ENCODE results near the gene CSNK2A1. TPM values are rescaled to one million over a fixed set of nuclear protein-coding genes. Genes with fewer than 3 reads are reported as not detected.

The CSNK2A1 gene
- total and polyA plus RNA-seq, 2 donors (not counting 1 experiment from before 2014, with no cell fraction given), result 28.3 to 125 TPM

GRCh38 chr20:475463-476357 is 67.9 kb downstream of the CSNK2A1 start:
- Histone ChIP-seq H3K4me3 (ENCODE audit: control extremely low read depth in 1 of 5, extremely low read depth in 1 of 5, insufficient read depth in 1 of 5, low read depth in 2 of 5, low read length in 4 of 5) (no peak overlapping the region), H3K9ac (ENCODE audit: low read length) (no peak overlapping the region), H3K79me2 (ENCODE audit: control insufficient read depth, insufficient read depth, low read length) (no peaks in the 10 kb centered on the region), H3K4me1 (ENCODE audit: control insufficient read depth in 2 of 2, insufficient read depth in 2 of 2, low read length in 2 of 2) (peaks cover 0 to 8% of the 10 kb centered on the region in 2 donors), H3K36me3 (replicated peaks in 1 of 2; ENCODE audit: control extremely low read depth in 1 of 2, control insufficient read depth in 1 of 2, extremely low read depth in 1 of 2, insufficient read depth in 2 of 2, low read length in 1 of 2) (peaks cover 0 to 6% of the 10 kb centered on the region in 2 experiments), H4K20me1 (ENCODE audit: control insufficient read depth, insufficient read depth, low read length, poor library complexity, severe bottlenecking) (no peaks in the 10 kb centered on the region), H3K9me3 (ENCODE audit: control extremely low read depth in 1 of 3, control insufficient read depth in 2 of 3, insufficient read depth in 1 of 3, low read length in 2 of 3) (no peaks in the 10 kb centered on the region), H3K27me3 (replicated peaks in 1 of 4; ENCODE audit: control extremely low read depth in 1 of 4, control insufficient read depth in 3 of 4, insufficient read depth in 4 of 4, low read length in 3 of 4) (no peaks in the 10 kb centered on the region), H3K27ac (ENCODE audit: low read length in 2 of 2) (no peak overlapping the region), H2AFZ (ENCODE audit: insufficient read depth, low read depth, low read length, poor library complexity, severe bottlenecking) (no peak overlapping the region), H3K4me2 (replicated peaks; ENCODE audit: low read depth, low read length, poor library complexity, severe bottlenecking) (no peak overlapping the region)
- Mint-ChIP-seq H3K27me3 (no peaks in the 10 kb centered on the region), H3K4me1 (peaks cover 9% of the 10 kb centered on the region), H3K27ac (no peak overlapping the region), H3K4me3 (no peak overlapping the region), H3K9me3 (ENCODE audit: insufficient read depth) (no peaks in the 10 kb centered on the region)
- WGBS (ENCODE audit: insufficient coverage), result 100% methylated on average over 2 of the region's 6 CpGs
- TF ChIP-seq EZH2 (IDR thresholded peaks at IDR 0.05; ENCODE audit: borderline replicate concordance, insufficient read depth, low read depth, low read length, poor library complexity, severe bottlenecking), result no peak
- no peak for TF ChIP-seq CTCF (IDR thresholded peaks at IDR 0.05)
- ATAC-seq (ENCODE audit: low read depth) (no peak), DNase-seq (no peak)
- intact Hi-C loops (cut with micrococcal nuclease), result no loop called here
- CTCF ChIA-PET, result interaction anchor here (1.0 to 10.0 kb wide), 5 partner anchors 13 to 122 kb away, joined by 3 to 169 read pairs (median 5); partner anchors contain the start of gene TBC1D20
- POLR2A ChIA-PET, result interaction anchor here (1.0 kb wide), 1 partner anchor 121 kb away, joined by 4 read pairs; no protein-coding TSS in a partner anchor

- no peaks in the 10 kb centered on the region for H3K79me2 ChIP-seq (ENCODE audit: control insufficient read depth, insufficient read depth, low read length)
- no peak overlapping the region for H3K27ac Mint-ChIP-seq
- H3K27me3 Mint-ChIP-seq, result peaks cover 4% of the 10 kb centered on the region
- intact Hi-C loops (cut with micrococcal nuclease), result no loop called here
- DNase-seq (no peak), ATAC-seq (ENCODE audit: low read depth) (no peak)
- H3K9me3 ChIP-seq (ENCODE audit: control extremely low read depth in 1 of 3, control insufficient read depth in 2 of 3, insufficient read depth in 1 of 3, low read length in 2 of 3), result peaks cover 0 to 8% (median 0%) of the 10 kb centered on the region in 3 donors
- no peak overlapping the region for H3K4me3 Mint-ChIP-seq
- no peaks in the 10 kb centered on the region for H3K27me3 ChIP-seq (replicated peaks in 1 of 4; ENCODE audit: control extremely low read depth in 1 of 4, control insufficient read depth in 3 of 4, insufficient read depth in 4 of 4, low read length in 3 of 4)
- 92% methylated on average over 2 of the region's 2 CpGs for WGBS (ENCODE audit: insufficient coverage)
- CTCF ChIA-PET, result interaction anchor here (0.6 kb wide), 1 partner anchor 54 kb away, joined by 3 read pairs; no protein-coding TSS in a partner anchor
- H2AFZ ChIP-seq (ENCODE audit: insufficient read depth, low read depth, low read length, poor library complexity, severe bottlenecking), result no peak overlapping the region
- peaks cover 0 to 6% of the 10 kb centered on the region in 2 experiments for H3K36me3 ChIP-seq (replicated peaks in 1 of 2; ENCODE audit: control extremely low read depth in 1 of 2, control insufficient read depth in 1 of 2, extremely low read depth in 1 of 2, insufficient read depth in 2 of 2, low read length in 1 of 2)
- H3K4me1 ChIP-seq (ENCODE audit: control insufficient read depth in 2 of 2, insufficient read depth in 2 of 2, low read length in 2 of 2), result peaks cover 0 to 8% of the 10 kb centered on the region in 2 donors
- H3K27ac ChIP-seq (ENCODE audit: low read length in 2 of 2), result no peak overlapping the region
- H3K4me1 Mint-ChIP-seq, result peaks cover 9% of the 10 kb centered on the region
- no peak overlapping the region for H3K4me3 ChIP-seq (ENCODE audit: control extremely low read depth in 1 of 5, extremely low read depth in 1 of 5, insufficient read depth in 1 of 5, low read depth in 2 of 5, low read length in 4 of 5)
- no peak overlapping the region for H3K9ac ChIP-seq (ENCODE audit: low read length)
- H4K20me1 ChIP-seq (ENCODE audit: control insufficient read depth, insufficient read depth, low read length, poor library complexity, severe bottlenecking), result no peaks in the 10 kb centered on the region
- TF ChIP-seq CTCF (IDR thresholded peaks at IDR 0.05) (no peak), EZH2 (IDR thresholded peaks at IDR 0.05; ENCODE audit: borderline replicate concordance, insufficient read depth, low read depth, low read length, poor library complexity, severe bottlenecking) (no peak)
- no peaks in the 10 kb centered on the region for H3K9me3 Mint-ChIP-seq (ENCODE audit: insufficient read depth)
- H3K4me2 ChIP-seq (replicated peaks; ENCODE audit: low read depth, low read length, poor library complexity, severe bottlenecking), result no peak overlapping the region
- POLR2A ChIA-PET, result no interaction called here
Observed at GRCh38 chr20:474581-474980, 69.0 kb downstream of the CSNK2A1 start.
